Gastroesophageal sphincter (tissue), 4 donors: ENCODE measurements around the gene IMMP2L. TPM values are rescaled to one million over a fixed set of nuclear protein-coding genes. Genes with fewer than 3 reads are reported as not detected.
"Not testable (repeated sequence)": the region's sequence is repeated elsewhere in the genome, so short reads cannot be mapped to it uniquely, and the experiment has no call there.

Source experiments
- ATAC-seq: fragments of 150-250 bp; one replicate; pipeline ENCODE4 v1.9.1; 2016; ENCODE audit warnings: mild to moderate bottlenecking, moderate library complexity
- H3K27ac ChIP-seq, 4 donors: fragments of 200-600 bp; sonication (generic) in 3 of 4; 1 replicate in 3 of 4; 2 replicates in 1 of 4; pipeline ENCODE4 v1.5.1; 2016 to 2019
- H3K27me3 ChIP-seq: fragments of 200-600 bp; sonication (generic); one replicate; pipeline ENCODE4 v1.5.1; 2019
- H3K36me3 ChIP-seq, 2 donors: fragments of 200-600 bp; sonication (generic); one replicate each; pipeline ENCODE4 v1.5.1; 2019; ENCODE audit warnings: control low read depth in 1 of 2
- H3K4me1 ChIP-seq, 3 donors: fragments of 200-600 bp; sonication (generic); 1 replicate in 2 of 3; 2 replicates in 1 of 3; pipeline ENCODE4 v1.5.1; 2016 to 2019; ENCODE audit warnings: control low read depth in 2 of 3
- H3K4me3 ChIP-seq, 2 donors: fragments of 200-600 bp; sonication (generic); one replicate each; pipeline ENCODE4 v1.5.1; 2019; ENCODE audit warnings: mild to moderate bottlenecking in 1 of 2, moderate library complexity in 1 of 2
- H3K9me3 ChIP-seq, 3 donors: fragments of 200-600 bp; sonication (generic); one replicate each; pipeline ENCODE4 v1.5.1; 2017 to 2019; ENCODE audit warnings: control low read depth in 2 of 3
- CTCF ChIP-seq, 4 experiments: fragments of 200-600 bp in 2 of 4; fragments of 450-650 bp in 2 of 4; sonication (generic) in 1 of 4; IDR thresholded peaks; one replicate each; pipeline ENCODE4 v1.5.1; 2017 to 2019; ENCODE audit warnings: antibody characterized with exemption in 4 of 4, mild to moderate bottlenecking in 2 of 4, moderate library complexity in 2 of 4
- EP300 ChIP-seq: sonication (generic); formaldehyde crosslinking; IDR thresholded peaks from one replicate; pipeline ENCODE4 v1.6.1; 2017; ENCODE audit warnings: antibody characterized with exemption, mild to moderate bottlenecking
- POLR2A ChIP-seq, 2 donors: fragments of 450-650 bp; IDR thresholded peaks; one replicate each; pipeline ENCODE4 v1.6.1; 2017; ENCODE audit warnings: antibody characterized with exemption in 2 of 2, mild to moderate bottlenecking in 2 of 2, moderate library complexity in 1 of 2
- POLR2AphosphoS5 ChIP-seq: sonication (generic); formaldehyde crosslinking; IDR thresholded peaks from one replicate; pipeline ENCODE4 v1.6.1; 2017; ENCODE audit warnings: antibody characterized with exemption
- WGBS, 2 donors: methylation state at CpG; one replicate each; pipeline ENCODE4 v1.1.5; 2018; ENCODE audit warnings: low coverage in 1 of 2; 5-methylcytosine and 5-hydroxymethylcytosine counted together
- total RNA-seq, 4 donors: library from RNA; depleted of rRNA; stranded (reverse); fragments of >200 nt; gene quantifications; one replicate each; pipeline ENCODE4 v1.1.0, GENCODE V29; 2016

Gene IMMP2L
- total RNA-seq, 4 donors from 2014 or later = 13.6 to 38.5 (median 30.1) TPM

GRCh38 chr7:111274857-111275256, 287.4 kb downstream of the IMMP2L start:
- no peak for ATAC-seq
- no peaks in the 10 kb centered on the region for H3K9me3 ChIP-seq
- H3K4me1 ChIP-seq = no peaks in the 10 kb centered on the region
- H3K4me3 ChIP-seq = no peak overlapping the region
- H3K36me3 ChIP-seq = no peaks in the 10 kb centered on the region
- no peaks in the 10 kb centered on the region for H3K27me3 ChIP-seq
- no peak overlapping the region for H3K27ac ChIP-seq
- 65 to 81% methylated on average over 5 of the region's 5 CpGs for WGBS, 2 donors
- TF ChIP-seq POLR2AphosphoS5 (no peak), CTCF (IDR thresholded peaks at IDR 0.05) (no peak), POLR2A (IDR thresholded peaks at IDR 0.05) (no peak)

GRCh38 chr7:111272092-111272491, 290.2 kb downstream of the IMMP2L start:
- no peaks in the 10 kb centered on the region for H3K4me1 ChIP-seq
- H3K27ac ChIP-seq = no peak overlapping the region
- H3K4me3 ChIP-seq = no peak overlapping the region
- no peaks in the 10 kb centered on the region for H3K27me3 ChIP-seq
- no peak for ATAC-seq
- no peak for TF ChIP-seq EP300
- no peak for TF ChIP-seq CTCF (IDR thresholded peaks at IDR 0.05)
- TF ChIP-seq POLR2AphosphoS5 = no peak
- no peak for TF ChIP-seq POLR2A (IDR thresholded peaks at IDR 0.05)
- H3K9me3 ChIP-seq = no peaks in the 10 kb centered on the region
- H3K36me3 ChIP-seq = no peaks in the 10 kb centered on the region

- not testable (repeated sequence) for H3K9me3 ChIP-seq, ATAC-seq, H3K36me3 ChIP-seq, H3K27me3 ChIP-seq, H3K27ac ChIP-seq, H3K4me3 ChIP-seq, H3K4me1 ChIP-seq
- WGBS, 2 donors = 79% methylated on average over 2 of the region's 2 CpGs; no CpG with 5 or more reads in 1 of the 2 donors
Measured at GRCh38 chr7:111270794-111271193, 291.5 kb downstream of the IMMP2L start.

- H3K27ac ChIP-seq = no peak overlapping the region
- WGBS, 2 donors = 87% methylated on average over 1 of the region's 1 CpG; no CpG with 5 or more reads in 1 of the 2 donors
- no peaks in the 10 kb centered on the region for H3K9me3 ChIP-seq
- ATAC-seq = no peak
- H3K4me1 ChIP-seq = peaks cover 0 to 10% (median 0%) of the 10 kb centered on the region in 3 donors
- TF ChIP-seq POLR2AphosphoS5 (no peak), POLR2A (IDR thresholded peaks at IDR 0.05) (no peak), EP300 (no peak), CTCF (IDR thresholded peaks at IDR 0.05) (no peak)
- H3K36me3 ChIP-seq = no peaks in the 10 kb centered on the region
- H3K27me3 ChIP-seq = no peaks in the 10 kb centered on the region
- no peak overlapping the region for H3K4me3 ChIP-seq
Measured at GRCh38 chr7:111268941-111269340, 293.4 kb downstream of the IMMP2L start.

GRCh38 chr7:111266613-111267012, 295.7 kb downstream of the IMMP2L start:
- WGBS, 2 donors = 85 to 89% methylated on average over 2 of the region's 2 CpGs
- Histone ChIP-seq H3K27me3 (no peaks in the 10 kb centered on the region), H3K4me1 (peaks cover 0 to 16% (median 0%) of the 10 kb centered on the region in 3 donors), H3K36me3 (no peaks in the 10 kb centered on the region), H3K4me3 (no peak overlapping the region), H3K27ac (no peak overlapping the region), H3K9me3 (no peaks in the 10 kb centered on the region)
- no peak for TF ChIP-seq CTCF (IDR thresholded peaks at IDR 0.05)
- no peak for TF ChIP-seq POLR2AphosphoS5
- TF ChIP-seq EP300 = no peak
- no peak for TF ChIP-seq POLR2A (IDR thresholded peaks at IDR 0.05)
- no peak for ATAC-seq

- no peak overlapping the region for H3K4me3 ChIP-seq
Measured at GRCh38 chr7:111265394-111265793, 296.9 kb downstream of the IMMP2L start.

More at GRCh38 chr7:111265394-111265793, 296.9 kb downstream of the IMMP2L start:
- Histone ChIP-seq H3K9me3 (no peaks in the 10 kb centered on the region), H3K36me3 (no peaks in the 10 kb centered on the region), H3K27ac (no peak overlapping the region), H3K4me1 (peaks cover 0 to 16% (median 0%) of the 10 kb centered on the region in 3 donors), H3K27me3 (no peaks in the 10 kb centered on the region)
- TF ChIP-seq POLR2A (IDR thresholded peaks at IDR 0.05) = no peak
- TF ChIP-seq CTCF (IDR thresholded peaks at IDR 0.05) = no peak
- TF ChIP-seq POLR2AphosphoS5 = no peak
- no peak for TF ChIP-seq EP300
- no peak for ATAC-seq
